ENCODE measurements around the gene FBH1. TPM values are rescaled to one million over a fixed set of nuclear protein-coding genes. Genes with fewer than 3 reads are reported as not detected.
A peak's percentile ranks its signal among the peaks of the same experiment; 100 is the strongest.

Gene FBH1
- total and polyA plus RNA-seq, 10 of the 15 experiments (the other 5 are each of a cell fraction or from before 2014, with no cell fraction given): 6.1 to 67.6 (median 47.2) TPM

DNA sequence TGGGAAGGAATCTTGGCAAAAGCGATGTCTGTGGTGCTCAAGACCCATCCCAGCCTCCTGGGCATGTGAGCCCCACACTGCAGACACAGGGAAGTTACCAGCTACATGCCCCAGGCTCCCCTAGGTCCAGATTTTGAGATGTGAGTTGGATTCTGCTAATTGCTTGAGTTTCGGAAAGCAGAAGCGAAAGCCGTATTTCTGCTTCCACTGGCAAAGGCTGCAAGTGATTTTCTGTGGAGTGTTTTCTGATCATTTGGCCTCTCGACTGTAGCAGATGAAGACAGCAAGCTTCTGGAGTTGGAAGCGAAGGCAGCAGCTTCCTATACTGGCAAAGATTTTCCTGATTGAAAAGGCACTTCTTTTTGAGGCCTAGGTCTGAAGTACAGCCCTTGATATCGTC lies 30.0 kb upstream of the FBH1 start:
- CTCF ChIA-PET: interaction anchor here (0.6 to 5.6 kb wide), 3 partner anchors 14 to 1528 kb away, joined by 3 to 39 read pairs (median 23); no protein-coding TSS in a partner anchor
- POLR2A ChIA-PET: interaction anchor here (0.6 to 1.2 kb wide), 4 partner anchors 13 to 21 kb away, joined by 3 to 6 read pairs (median 4); no protein-coding TSS in a partner anchor

More for the DNA sequence above, 30.0 kb upstream of the FBH1 start:
- SMC1A ChIA-PET (ENCODE audit: uncharacterized antibody, unreplicated experiment): interaction anchor here (1.1 to 7.0 kb wide), 4 partner anchors 17 to 127 kb away, joined by 3 to 86 read pairs (median 13); no protein-coding TSS in a partner anchor
- H3K9ac ChIP-seq (ENCODE audit: control insufficient read depth, insufficient read depth, low read length): no peak overlapping the region
- BruUV-seq (replicated peaks): no TSS peak
- no peak for DNase-seq (ENCODE audit: low read depth, low spot score)
- no peak overlapping the region for H3K27ac ChIP-seq (ENCODE audit: control insufficient read depth, insufficient read depth)
- peaks cover 20% of the 10 kb centered on the region for H3K4me1 ChIP-seq (ENCODE audit: control insufficient read depth, insufficient read depth, low read length)
- H3K4me2 ChIP-seq (ENCODE audit: control insufficient read depth, insufficient read depth): no peak overlapping the region
- RAD21 ChIA-PET (ENCODE audit: unreplicated experiment): interaction anchor here (1.0 to 7.1 kb wide), 3 partner anchors 9 to 53 kb away, joined by 3 to 107 read pairs (median 3); no protein-coding TSS in a partner anchor
- H3K36me3 ChIP-seq (ENCODE audit: control insufficient read depth in 2 of 2, insufficient read depth in 2 of 2, low read length in 1 of 2): no peaks in the 10 kb centered on the region
- intact Hi-C loops (cut with micrococcal nuclease; ENCODE audit: unreplicated experiment) (loop anchor here (5.0 to 10.0 kb wide), 2 partner anchors 192 to 415 kb away; no protein-coding TSS in a partner anchor), in situ Hi-C loops (cut with MboI) (loop anchor here (5.0 kb wide), 1 partner anchor 173 kb away; no protein-coding TSS in a partner anchor)
- no peak overlapping the region for H2AFZ ChIP-seq (ENCODE audit: control insufficient read depth, low read depth, low read length)
- H3K79me2 ChIP-seq (ENCODE audit: control insufficient read depth, insufficient read depth, low read length): no peaks in the 10 kb centered on the region
- FAIRE-seq: no peak
- H3K27me3 ChIP-seq (replicated peaks in 1 of 2; ENCODE audit: control insufficient read depth in 2 of 2, insufficient read depth in 2 of 2, low read length in 1 of 2): no peaks in the 10 kb centered on the region; a peak in 1 of 4 replicates
- no peak overlapping the region for H3K4me3 ChIP-seq
- H4K20me1 ChIP-seq (ENCODE audit: control insufficient read depth, insufficient read depth): no peaks in the 10 kb centered on the region
- TF ChIP-seq KAT2A (conservative IDR thresholded peaks at IDR 0.05; ENCODE audit: control insufficient read depth, low read depth, low read length) (no peak), SPI1 (IDR thresholded peaks at IDR 0.05; ENCODE audit: borderline replicate concordance, insufficient read depth, low read depth, low read length) (peak; percentile 45; the same call in 1 of the 2 replicates), IKZF2 (IDR thresholded peaks at IDR 0.05) (0 out of 4 replicates have a peak, but pooled peaks of 1 of the 2 experiments have one; percentile 12)
- TF ChIP-seq, protein P1, sequence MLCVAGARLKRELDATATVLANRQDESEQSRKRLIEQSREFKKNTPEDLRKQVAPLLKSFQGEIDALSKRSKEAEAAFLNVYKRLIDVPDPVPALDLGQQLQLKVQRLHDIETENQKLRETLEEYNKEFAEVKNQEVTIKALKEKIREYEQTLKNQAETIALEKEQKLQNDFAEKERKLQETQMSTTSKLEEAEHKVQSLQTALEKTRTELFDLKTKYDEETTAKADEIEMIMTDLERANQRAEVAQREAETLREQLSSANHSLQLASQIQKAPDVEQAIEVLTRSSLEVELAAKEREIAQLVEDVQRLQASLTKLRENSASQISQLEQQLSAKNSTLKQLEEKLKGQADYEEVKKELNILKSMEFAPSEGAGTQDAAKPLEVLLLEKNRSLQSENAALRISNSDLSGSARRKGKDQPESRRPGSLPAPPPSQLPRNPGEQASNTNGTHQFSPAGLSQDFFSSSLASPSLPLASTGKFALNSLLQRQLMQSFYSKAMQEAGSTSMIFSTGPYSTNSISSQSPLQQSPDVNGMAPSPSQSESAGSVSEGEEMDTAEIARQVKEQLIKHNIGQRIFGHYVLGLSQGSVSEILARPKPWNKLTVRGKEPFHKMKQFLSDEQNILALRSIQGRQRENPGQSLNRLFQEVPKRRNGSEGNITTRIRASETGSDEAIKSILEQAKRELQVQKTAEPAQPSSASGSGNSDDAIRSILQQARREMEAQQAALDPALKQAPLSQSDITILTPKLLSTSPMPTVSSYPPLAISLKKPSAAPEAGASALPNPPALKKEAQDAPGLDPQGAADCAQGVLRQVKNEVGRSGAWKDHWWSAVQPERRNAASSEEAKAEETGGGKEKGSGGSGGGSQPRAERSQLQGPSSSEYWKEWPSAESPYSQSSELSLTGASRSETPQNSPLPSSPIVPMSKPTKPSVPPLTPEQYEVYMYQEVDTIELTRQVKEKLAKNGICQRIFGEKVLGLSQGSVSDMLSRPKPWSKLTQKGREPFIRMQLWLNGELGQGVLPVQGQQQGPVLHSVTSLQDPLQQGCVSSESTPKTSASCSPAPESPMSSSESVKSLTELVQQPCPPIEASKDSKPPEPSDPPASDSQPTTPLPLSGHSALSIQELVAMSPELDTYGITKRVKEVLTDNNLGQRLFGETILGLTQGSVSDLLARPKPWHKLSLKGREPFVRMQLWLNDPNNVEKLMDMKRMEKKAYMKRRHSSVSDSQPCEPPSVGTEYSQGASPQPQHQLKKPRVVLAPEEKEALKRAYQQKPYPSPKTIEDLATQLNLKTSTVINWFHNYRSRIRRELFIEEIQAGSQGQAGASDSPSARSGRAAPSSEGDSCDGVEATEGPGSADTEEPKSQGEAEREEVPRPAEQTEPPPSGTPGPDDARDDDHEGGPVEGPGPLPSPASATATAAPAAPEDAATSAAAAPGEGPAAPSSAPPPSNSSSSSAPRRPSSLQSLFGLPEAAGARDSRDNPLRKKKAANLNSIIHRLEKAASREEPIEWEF (IDR thresholded peaks at IDR 0.05; ENCODE audit: insufficient replicate concordance, low read depth, low read length): no peak
- no peak for ATAC-seq
- H3K9me3 ChIP-seq (replicated peaks; ENCODE audit: control insufficient read depth, insufficient read depth, low read length): no peaks in the 10 kb centered on the region; the same call in 2 of the 3 replicates
- 88% methylated on average over 7 of the region's 7 CpGs for WGBS (ENCODE audit: insufficient coverage, insufficient replicate concordance, low lambda C conversion rate, missing lambda C conversion rate)

Data from GM12878 (cell line).